ENCODE results near the gene BCAP29. TPM values are rescaled to one million over a fixed set of nuclear protein-coding genes. Genes with fewer than 3 reads are reported as not detected.

Gene BCAP29
- total and polyA plus RNA-seq, 2 donors, result 22.2 to 25.4 TPM

- H3K9me3 ChIP-seq (ENCODE audit: control insufficient read depth in 2 of 2, insufficient read depth in 1 of 2, low read length in 1 of 2), result no peaks in the 10 kb centered on the region
- H3K4me1 ChIP-seq (ENCODE audit: control insufficient read depth in 2 of 2, insufficient read depth in 2 of 2, low read length in 2 of 2), result no peaks in the 10 kb centered on the region
- H3K27me3 ChIP-seq (ENCODE audit: control insufficient read depth in 2 of 2, insufficient read depth in 1 of 2, low read length in 1 of 2), result no peaks in the 10 kb centered on the region
- WGBS, result 98% methylated on average over 4 of the region's 4 CpGs
- peaks cover 0 to 12% of the 10 kb centered on the region in 2 donors for H3K36me3 ChIP-seq (ENCODE audit: control insufficient read depth in 2 of 2, insufficient read depth in 2 of 2, low read length in 1 of 2)
- H3K27ac ChIP-seq (ENCODE audit: low read depth in 1 of 2, low read length in 1 of 2), result no peak overlapping the region
- no peak for DNase-seq (ENCODE audit: low read depth in 6 of 9, low spot score in 9 of 9)
- H3K4me3 ChIP-seq (ENCODE audit: low read length in 2 of 2), result no peak overlapping the region
Observed at GRCh38 chr7:107573537-107573936, 6.5 kb upstream of the BCAP29 start.

- Histone ChIP-seq H3K4me3 (ENCODE audit: low read length in 2 of 2) (peak overlapping the region; percentile 69 to 83), H3K36me3 (ENCODE audit: control insufficient read depth in 2 of 2, insufficient read depth in 2 of 2, low read length in 1 of 2) (peaks cover 0 to 4% of the 10 kb centered on the region in 2 donors), H3K4me1 (ENCODE audit: control insufficient read depth in 2 of 2, insufficient read depth in 2 of 2, low read length in 2 of 2) (no peaks in the 10 kb centered on the region), H3K27me3 (ENCODE audit: control insufficient read depth in 2 of 2, insufficient read depth in 1 of 2, low read length in 1 of 2) (no peaks in the 10 kb centered on the region), H3K27ac (ENCODE audit: low read depth in 1 of 2, low read length in 1 of 2) (no peak overlapping the region), H3K9me3 (ENCODE audit: control insufficient read depth in 2 of 2, insufficient read depth in 1 of 2, low read length in 1 of 2) (no peaks in the 10 kb centered on the region)
- peak in 1 of 9 donors; percentile 4 for DNase-seq (ENCODE audit: low read depth in 6 of 9, low spot score in 9 of 9)
- WGBS, result 5% methylated on average over 9 of the region's 9 CpGs
Observed at GRCh38 chr7:107579554-107579884, 527 bp upstream of the BCAP29 start.

- WGBS, result 65% methylated on average over 10 of the region's 10 CpGs
Observed at GRCh38 chr7:107580716-107581383, 804 bp downstream of the BCAP29 start.

GRCh38 chr7:107581387-107582013 is 1.5 kb downstream of the BCAP29 start:
- H3K9me3 ChIP-seq (ENCODE audit: control insufficient read depth in 2 of 2, insufficient read depth in 1 of 2, low read length in 1 of 2), result no peaks in the 10 kb centered on the region
- peaks cover 0 to 5% of the 10 kb centered on the region in 2 donors for H3K36me3 ChIP-seq (ENCODE audit: control insufficient read depth in 2 of 2, insufficient read depth in 2 of 2, low read length in 1 of 2)
- 85% methylated on average over 5 of the region's 5 CpGs for WGBS
- H3K4me3 ChIP-seq (ENCODE audit: low read length in 2 of 2), result no peak overlapping the region
- H3K4me1 ChIP-seq (ENCODE audit: control insufficient read depth in 2 of 2, insufficient read depth in 2 of 2, low read length in 2 of 2), result no peaks in the 10 kb centered on the region
- H3K27me3 ChIP-seq (ENCODE audit: control insufficient read depth in 2 of 2, insufficient read depth in 1 of 2, low read length in 1 of 2), result no peaks in the 10 kb centered on the region
- DNase-seq (ENCODE audit: low read depth in 6 of 9, low spot score in 9 of 9), result no peak
- no peak overlapping the region for H3K27ac ChIP-seq (ENCODE audit: low read depth in 1 of 2, low read length in 1 of 2)

More at GRCh38 chr7:107580716-107581383, 804 bp downstream of the BCAP29 start:
- no peak for DNase-seq (ENCODE audit: low read depth in 6 of 9, low spot score in 9 of 9)
- H3K4me3 ChIP-seq (ENCODE audit: low read length in 2 of 2), result peak overlapping the region; percentile 69 to 83
- H3K27me3 ChIP-seq (ENCODE audit: control insufficient read depth in 2 of 2, insufficient read depth in 1 of 2, low read length in 1 of 2), result no peaks in the 10 kb centered on the region
- no peaks in the 10 kb centered on the region for H3K9me3 ChIP-seq (ENCODE audit: control insufficient read depth in 2 of 2, insufficient read depth in 1 of 2, low read length in 1 of 2)
- peaks cover 0 to 5% of the 10 kb centered on the region in 2 donors for H3K36me3 ChIP-seq (ENCODE audit: control insufficient read depth in 2 of 2, insufficient read depth in 2 of 2, low read length in 1 of 2)
- H3K27ac ChIP-seq (ENCODE audit: low read depth in 1 of 2, low read length in 1 of 2), result peak overlapping the region in 1 of 2 donors; percentile 73
- no peaks in the 10 kb centered on the region for H3K4me1 ChIP-seq (ENCODE audit: control insufficient read depth in 2 of 2, insufficient read depth in 2 of 2, low read length in 2 of 2)

- Histone ChIP-seq H3K4me1 (ENCODE audit: control insufficient read depth in 2 of 2, insufficient read depth in 2 of 2, low read length in 2 of 2) (no peaks in the 10 kb centered on the region), H3K4me3 (ENCODE audit: low read length in 2 of 2) (no peak overlapping the region), H3K36me3 (ENCODE audit: control insufficient read depth in 2 of 2, insufficient read depth in 2 of 2, low read length in 1 of 2) (peaks cover 0 to 7% of the 10 kb centered on the region in 2 donors), H3K9me3 (ENCODE audit: control insufficient read depth in 2 of 2, insufficient read depth in 1 of 2, low read length in 1 of 2) (no peaks in the 10 kb centered on the region), H3K27ac (ENCODE audit: low read depth in 1 of 2, low read length in 1 of 2) (no peak overlapping the region), H3K27me3 (ENCODE audit: control insufficient read depth in 2 of 2, insufficient read depth in 1 of 2, low read length in 1 of 2) (no peaks in the 10 kb centered on the region)
- DNase-seq (ENCODE audit: low read depth in 6 of 9, low spot score in 9 of 9), result no peak
- WGBS, result 93% methylated on average over 2 of the region's 2 CpGs
Observed at GRCh38 chr7:107582875-107583274, 2.8 kb downstream of the BCAP29 start.

GRCh38 chr7:107584716-107585115 is 4.7 kb downstream of the BCAP29 start:
- no peak overlapping the region for H3K27ac ChIP-seq (ENCODE audit: low read depth in 1 of 2, low read length in 1 of 2)
- H3K9me3 ChIP-seq (ENCODE audit: control insufficient read depth in 2 of 2, insufficient read depth in 1 of 2, low read length in 1 of 2), result no peaks in the 10 kb centered on the region
- H3K4me3 ChIP-seq (ENCODE audit: low read length in 2 of 2), result no peak overlapping the region
- DNase-seq (ENCODE audit: low read depth in 6 of 9, low spot score in 9 of 9), result no peak
- no peaks in the 10 kb centered on the region for H3K4me1 ChIP-seq (ENCODE audit: control insufficient read depth in 2 of 2, insufficient read depth in 2 of 2, low read length in 2 of 2)
- H3K27me3 ChIP-seq (ENCODE audit: control insufficient read depth in 2 of 2, insufficient read depth in 1 of 2, low read length in 1 of 2), result no peaks in the 10 kb centered on the region
- H3K36me3 ChIP-seq (ENCODE audit: control insufficient read depth in 2 of 2, insufficient read depth in 2 of 2, low read length in 1 of 2), result peaks cover 0 to 7% of the 10 kb centered on the region in 2 donors
- WGBS, result 94% methylated on average over 2 of the region's 2 CpGs

GRCh38 chr7:107588529-107589130 is 8.6 kb downstream of the BCAP29 start:
- no peak overlapping the region for H3K27ac ChIP-seq (ENCODE audit: low read depth in 1 of 2, low read length in 1 of 2)
- DNase-seq (ENCODE audit: low read depth in 6 of 9, low spot score in 9 of 9), result no peak
- 96% methylated on average over 5 of the region's 5 CpGs for WGBS
- no peak overlapping the region for H3K4me3 ChIP-seq (ENCODE audit: low read length in 2 of 2)
- no peaks in the 10 kb centered on the region for H3K27me3 ChIP-seq (ENCODE audit: control insufficient read depth in 2 of 2, insufficient read depth in 1 of 2, low read length in 1 of 2)
- H3K9me3 ChIP-seq (ENCODE audit: control insufficient read depth in 2 of 2, insufficient read depth in 1 of 2, low read length in 1 of 2), result no peaks in the 10 kb centered on the region
- H3K36me3 ChIP-seq (ENCODE audit: control insufficient read depth in 2 of 2, insufficient read depth in 2 of 2, low read length in 1 of 2), result peaks cover 0 to 7% of the 10 kb centered on the region in 2 donors
- no peaks in the 10 kb centered on the region for H3K4me1 ChIP-seq (ENCODE audit: control insufficient read depth in 2 of 2, insufficient read depth in 2 of 2, low read length in 2 of 2)

- no peak for DNase-seq (ENCODE audit: low read depth in 6 of 9, low spot score in 9 of 9)
- Histone ChIP-seq H3K36me3 (ENCODE audit: control insufficient read depth in 2 of 2, insufficient read depth in 2 of 2, low read length in 1 of 2) (peaks cover 0 to 5% of the 10 kb centered on the region in 2 donors), H3K27ac (ENCODE audit: low read depth in 1 of 2, low read length in 1 of 2) (no peak overlapping the region), H3K4me1 (ENCODE audit: control insufficient read depth in 2 of 2, insufficient read depth in 2 of 2, low read length in 2 of 2) (no peaks in the 10 kb centered on the region), H3K4me3 (ENCODE audit: low read length in 2 of 2) (no peak overlapping the region), H3K9me3 (ENCODE audit: control insufficient read depth in 2 of 2, insufficient read depth in 1 of 2, low read length in 1 of 2) (no peaks in the 10 kb centered on the region), H3K27me3 (ENCODE audit: control insufficient read depth in 2 of 2, insufficient read depth in 1 of 2, low read length in 1 of 2) (no peaks in the 10 kb centered on the region)
- 94% methylated on average over 3 of the region's 3 CpGs for WGBS
Observed at GRCh38 chr7:107591421-107591820, 11.4 kb downstream of the BCAP29 start.

GRCh38 chr7:107592361-107593024 is 12.4 kb downstream of the BCAP29 start:
- Histone ChIP-seq H3K4me3 (ENCODE audit: low read length in 2 of 2) (no peak overlapping the region), H3K27ac (ENCODE audit: low read depth in 1 of 2, low read length in 1 of 2) (no peak overlapping the region), H3K9me3 (ENCODE audit: control insufficient read depth in 2 of 2, insufficient read depth in 1 of 2, low read length in 1 of 2) (no peaks in the 10 kb centered on the region), H3K27me3 (ENCODE audit: control insufficient read depth in 2 of 2, insufficient read depth in 1 of 2, low read length in 1 of 2) (no peaks in the 10 kb centered on the region), H3K36me3 (ENCODE audit: control insufficient read depth in 2 of 2, insufficient read depth in 2 of 2, low read length in 1 of 2) (peaks cover 0 to 7% of the 10 kb centered on the region in 2 donors), H3K4me1 (ENCODE audit: control insufficient read depth in 2 of 2, insufficient read depth in 2 of 2, low read length in 2 of 2) (no peaks in the 10 kb centered on the region)
- WGBS, result over 99% methylated on average over 5 of the region's 5 CpGs
- DNase-seq (ENCODE audit: low read depth in 6 of 9, low spot score in 9 of 9), result no peak

Measured in thymus (tissue), 11 donors.